Dedifferentiated amniotic fluid mesenchymal stem cell (primary cell): ENCODE measurements around the gene SLCO2A1.

Experiments used
- DNase-seq: peaks from one replicate; pipeline ENCODE4 v3.0.0-alpha.2; 2016; ENCODE audit errors: extremely low spot score

Gene SLCO2A1

GRCh38 chr3:133933097-133934024 is 96.4 kb downstream of the SLCO2A1 start:
- no peak for DNase-seq

- DNase-seq: no peak
These were observed 97.7 kb downstream of the SLCO2A1 start for GRCh38 chr3:133932009-133932408.

- DNase-seq: no peak
These were observed 98.6 kb downstream of the SLCO2A1 start for GRCh38 chr3:133931084-133931483.

DNA sequence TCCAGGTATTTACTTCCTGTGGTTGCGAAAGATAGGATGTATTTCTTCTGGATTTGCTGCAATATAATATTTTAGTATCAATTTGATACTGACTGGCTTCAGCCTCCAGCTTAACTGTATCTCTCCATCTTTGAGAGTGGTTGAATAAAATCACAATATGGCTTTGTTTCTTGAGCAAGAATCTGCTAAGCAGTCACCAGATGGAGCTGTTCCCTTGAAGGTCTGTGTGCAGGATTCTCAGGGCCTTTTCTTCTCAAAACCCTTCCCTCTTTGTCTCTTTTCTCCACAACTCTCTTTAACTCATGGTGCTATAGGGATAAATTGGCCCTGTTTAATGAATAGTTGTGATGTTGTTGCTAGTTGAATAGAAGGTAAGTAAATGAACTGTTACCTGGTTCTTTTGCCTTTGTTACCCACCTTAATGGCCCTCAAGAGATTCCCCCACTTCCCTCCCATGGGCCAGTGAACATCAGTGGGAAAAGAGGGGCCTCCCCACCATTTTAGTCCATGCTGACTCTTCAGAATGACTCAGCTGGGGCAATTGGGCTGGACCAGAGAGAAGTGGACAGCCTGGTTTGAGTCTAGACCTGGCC is 99.3 kb downstream of the SLCO2A1 start:
- DNase-seq: peak; percentile 80

- DNase-seq: no peak
These were observed 100.7 kb downstream of the SLCO2A1 start for GRCh38 chr3:133928903-133929607.

DNA sequence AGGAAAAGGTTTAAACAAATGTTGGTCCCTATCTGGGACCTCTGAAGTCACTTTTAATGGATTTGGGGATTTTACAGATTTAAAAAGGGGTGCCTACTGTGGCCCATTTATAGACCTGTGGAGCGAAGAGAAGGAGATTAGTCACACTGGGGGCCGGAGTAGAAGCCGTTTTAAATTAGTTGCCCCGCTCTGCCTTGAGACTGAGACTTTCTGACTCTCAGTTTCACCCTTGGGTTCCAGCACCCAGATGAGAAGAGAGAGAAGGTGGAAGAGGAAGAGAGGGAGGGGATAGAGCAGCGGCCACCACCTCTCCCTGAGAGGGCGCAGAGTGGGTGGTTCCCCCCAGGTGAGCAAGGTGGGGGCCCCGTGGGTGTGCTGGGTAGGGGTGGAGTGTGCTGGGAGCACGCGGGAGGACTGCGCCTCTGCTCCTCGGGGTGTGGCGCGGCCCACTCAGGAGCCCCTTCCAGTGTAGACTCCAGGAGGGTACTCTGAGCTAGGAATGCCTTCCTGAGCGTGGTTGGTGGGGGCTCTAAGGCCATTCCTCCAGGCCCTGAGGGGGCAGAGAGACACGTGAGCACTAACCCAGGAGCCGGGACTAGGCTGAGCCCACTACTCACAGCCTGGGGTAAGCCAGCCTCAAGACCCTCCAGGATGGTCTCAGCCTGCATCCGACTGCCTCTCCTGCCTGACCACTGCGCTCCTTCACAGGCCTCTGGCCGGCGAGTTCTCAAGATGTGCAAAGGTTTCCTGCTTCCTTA is 101.4 kb downstream of the SLCO2A1 start:
- no peak for DNase-seq

DNA sequence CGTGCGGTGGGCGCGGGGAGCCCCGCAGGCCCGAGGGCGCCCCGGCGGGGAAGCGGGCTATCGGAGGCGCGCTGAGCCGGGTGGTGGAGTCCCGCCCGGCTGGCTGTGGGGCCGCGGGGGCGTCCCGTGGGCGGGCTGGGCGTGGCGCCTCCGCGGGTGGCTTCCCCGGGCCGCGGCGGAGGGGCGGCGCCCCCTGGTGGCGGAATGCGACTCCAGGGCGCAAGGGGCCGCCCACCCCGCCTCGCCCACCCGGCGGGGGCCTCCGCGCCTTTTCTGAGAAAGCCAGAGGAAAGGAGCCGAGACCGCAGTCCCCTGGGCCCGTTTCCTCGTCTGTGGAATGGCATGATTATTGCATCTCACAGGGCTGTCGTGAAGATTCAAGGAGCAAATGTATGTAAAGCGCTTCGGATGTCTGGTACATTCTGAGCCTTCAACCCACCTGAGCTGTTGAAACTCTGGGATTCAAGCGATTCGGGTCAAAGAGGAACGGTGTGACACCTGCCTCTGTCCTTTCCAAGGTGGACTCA is 102.1 kb downstream of the SLCO2A1 start:
- no peak for DNase-seq

GRCh38 chr3:133926736-133927539 is 102.8 kb downstream of the SLCO2A1 start:
- DNase-seq: no peak

- no peak for DNase-seq
These were observed 103.6 kb downstream of the SLCO2A1 start for GRCh38 chr3:133925960-133926735.

GRCh38 chr3:133924041-133924440 is 105.7 kb downstream of the SLCO2A1 start:
- no peak for DNase-seq

DNA sequence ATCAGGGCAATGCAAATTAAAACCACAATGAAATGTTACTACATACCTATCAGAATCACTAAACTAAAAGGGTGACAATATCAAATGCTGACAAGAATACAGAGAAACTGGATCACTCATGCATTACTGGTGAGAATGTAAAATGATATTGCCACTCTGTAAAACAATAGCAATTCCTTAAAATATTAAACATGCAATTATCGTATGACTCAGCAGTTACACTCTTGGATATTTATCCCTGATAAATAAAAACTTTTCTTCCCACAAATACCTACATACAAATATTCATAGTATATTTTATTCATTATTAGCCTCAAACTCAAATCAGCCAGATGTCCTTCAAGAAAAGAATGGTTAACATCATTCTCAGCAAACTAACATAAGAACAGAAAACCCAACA is 108.1 kb downstream of the SLCO2A1 start:
- DNase-seq: no peak

GRCh38 chr3:133917144-133917543 is 112.6 kb downstream of the SLCO2A1 start:
- no peak for DNase-seq

- no peak for DNase-seq
These were observed 113.8 kb downstream of the SLCO2A1 start for GRCh38 chr3:133915685-133916658.

DNA sequence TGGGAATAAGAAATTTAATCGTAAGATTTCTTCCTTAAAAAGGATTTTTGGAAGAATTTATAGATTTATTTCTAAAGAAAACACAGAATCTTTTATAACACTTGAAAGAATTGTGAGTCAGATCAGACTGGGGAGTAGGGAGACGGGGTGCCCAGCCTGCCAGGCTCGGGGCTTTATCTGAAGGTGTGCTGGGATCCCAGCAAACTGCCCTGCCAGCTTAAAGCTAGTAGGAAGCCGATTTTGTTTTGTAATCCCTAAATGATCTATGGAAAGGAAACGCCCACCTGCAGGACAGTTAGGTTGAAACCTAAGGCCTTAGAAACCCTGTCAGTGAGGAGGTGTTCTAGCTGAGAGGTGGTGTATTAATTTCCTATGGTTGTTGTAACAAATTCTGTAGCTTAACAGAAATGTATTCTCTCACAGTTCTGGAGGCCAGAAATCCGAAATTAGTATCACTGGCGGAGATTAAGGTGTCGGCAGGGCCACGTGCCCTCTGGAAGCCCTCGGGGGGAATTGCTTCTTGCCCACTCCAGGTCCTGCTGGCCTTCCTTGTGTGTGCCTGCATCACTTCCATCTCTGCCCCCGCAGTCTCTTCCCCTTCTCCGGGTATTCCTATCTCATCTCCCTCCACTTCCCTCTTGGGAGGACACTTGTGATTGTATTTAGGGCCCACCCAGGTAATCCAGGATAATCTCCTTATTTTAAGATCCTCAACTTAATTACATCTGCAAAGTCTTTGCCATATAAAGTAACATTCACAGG is 114.7 kb downstream of the SLCO2A1 start:
- no peak for DNase-seq

DNA sequence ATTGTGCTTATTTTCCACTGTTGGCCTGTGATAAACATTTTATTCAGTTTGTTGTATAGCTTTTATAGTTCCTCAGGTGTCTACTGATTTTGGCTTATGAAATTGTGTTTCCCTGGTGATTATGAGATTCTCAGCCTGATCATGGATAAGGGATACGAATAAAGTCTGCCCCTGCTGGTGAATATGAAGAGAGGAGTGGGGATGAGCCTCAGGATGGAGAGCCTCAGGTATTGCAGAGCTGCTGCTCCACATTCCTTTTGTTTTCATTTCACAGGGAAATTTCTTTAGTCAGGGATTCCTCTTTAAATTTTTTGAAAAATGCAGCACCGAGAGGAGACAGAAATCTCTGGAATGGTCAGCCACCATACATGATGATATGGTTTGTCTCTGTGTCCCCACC is 119.3 kb downstream of the SLCO2A1 start:
- no peak for DNase-seq

DNA sequence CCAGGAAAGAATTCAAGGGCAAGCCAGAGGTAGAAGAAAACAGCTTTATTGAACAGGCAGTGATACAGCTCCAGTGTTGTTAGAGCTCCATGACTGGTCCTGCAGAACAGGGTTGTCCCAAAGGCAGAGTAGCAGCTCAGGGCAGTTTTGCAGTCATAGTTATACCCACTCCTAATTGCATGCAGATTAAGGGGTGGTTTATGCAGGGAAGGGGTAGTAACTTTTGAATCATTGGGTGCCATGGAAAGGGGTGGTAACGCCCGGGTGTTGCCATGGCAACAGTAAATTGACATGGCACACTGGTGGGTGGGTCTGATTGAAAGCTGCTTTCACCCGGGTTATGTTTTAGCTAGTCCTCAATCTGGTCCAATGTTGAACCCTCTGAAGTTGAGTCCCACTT is 124.3 kb downstream of the SLCO2A1 start:
- no peak for DNase-seq

DNA sequence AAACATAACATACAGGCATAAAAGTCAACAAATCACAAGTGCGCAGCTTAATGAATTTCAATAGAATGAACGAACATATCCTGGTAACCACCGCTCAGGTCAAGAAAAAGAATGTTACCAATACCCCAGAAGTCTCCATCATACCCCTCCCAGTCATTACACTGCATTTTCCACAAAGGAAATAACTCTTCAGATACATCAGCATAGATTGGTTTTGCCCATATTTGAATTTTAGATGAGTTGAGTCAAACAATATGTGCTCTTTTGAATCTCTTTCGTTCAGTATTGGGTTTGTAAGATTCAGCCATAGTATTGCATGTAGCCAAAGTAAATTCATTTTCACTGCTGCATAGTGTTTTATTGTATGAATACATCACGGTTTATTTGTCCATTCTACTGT is 127.9 kb downstream of the SLCO2A1 start:
- no peak for DNase-seq

DNA sequence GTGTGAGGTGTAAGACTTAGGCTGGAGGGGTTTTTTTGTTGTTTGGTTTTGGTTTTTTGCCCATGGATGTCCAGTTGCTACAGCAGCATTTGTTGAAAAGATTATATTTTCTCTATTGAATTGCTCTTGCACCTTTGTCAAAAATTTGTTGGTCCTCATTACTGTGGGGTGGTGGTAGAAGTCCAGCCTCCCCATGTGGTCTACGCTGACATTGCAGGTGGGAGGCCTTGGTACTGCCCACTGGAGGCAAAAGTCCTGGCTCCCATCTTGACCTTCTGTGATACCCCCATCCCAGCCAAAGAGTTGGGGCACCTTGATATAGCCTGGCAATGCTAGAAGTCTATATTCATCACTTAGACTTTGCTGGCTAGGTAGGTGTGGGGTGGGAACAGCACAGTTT is 128.6 kb downstream of the SLCO2A1 start:
- no peak for DNase-seq
